GM12878 (cell line): Measurements from ENCODE around the gene SNED1. TPM values are rescaled to one million over a fixed set of nuclear protein-coding genes. Genes with fewer than 3 reads are reported as not detected.

Source experiments
- ATAC-seq: fragments of 200-7000 bp; cut with Tn5 transposase; 3 replicates; pipeline ENCODE4 v1.9.1; 2020; ENCODE audit warnings: mild to moderate bottlenecking, moderate library complexity
- BruUV-seq: library from RNA; stranded (reverse); fragments of 400-500 nt; replicated peaks from 2 replicates; lab custom pipeline; 2021; lab: Mats Ljungman, UMichigan
- CTCF ChIA-PET: fragments of 300-600 bp; sonication (Branson Sonifier 250); formaldehyde crosslinking; extraction: SDS; loops from one replicate; lab custom pipeline; 2021; ENCODE audit warnings: inconsistent platforms; lab: Yijun Ruan, JAX
- POLR2A ChIA-PET: fragments of 350-600 bp; formaldehyde crosslinking; extraction: SDS; loops from one replicate; lab custom pipeline; 2021; ENCODE audit warnings: inconsistent platforms; lab: Charles Lee
- RAD21 ChIA-PET: fragments of 300-600 bp; sonication (Branson Sonifier 250); formaldehyde crosslinking; loops from one replicate; lab custom pipeline; 2023; ENCODE audit warnings: antibody characterized with exemption; ENCODE audit not compliant: unreplicated experiment; lab: Charles Lee
- SMC1A ChIA-PET: fragments of 300-600 bp; sonication (Branson Sonifier 250); formaldehyde crosslinking; loops from one replicate; lab custom pipeline; 2023; ENCODE audit not compliant: unreplicated experiment, uncharacterized antibody; lab: Charles Lee
- DNase-seq: peaks from one replicate; pipeline ENCODE4 v3.0.0-alpha.2; 2011; ENCODE audit warnings: low read depth, low spot score
- FAIRE-seq: peaks from 3 replicates; lab custom pipeline; 2011; peaks lifted over from hg19 to GRCh38; lab: Jason Lieb, UNC
- H2AFZ ChIP-seq: 2 replicates; pipeline ENCODE4 v1.6.0; 2011; ENCODE audit warnings: low read depth, low read length, control low read depth; ENCODE audit not compliant: control insufficient read depth
- H3K27ac ChIP-seq: 2 replicates; pipeline ENCODE4 v1.5.1; 2011; ENCODE audit warnings: control low read depth; ENCODE audit not compliant: control insufficient read depth, insufficient read depth
- H3K27me3 ChIP-seq, 2 experiments: replicated peaks in 1 of 2; 2 replicates each; pipeline versions ENCODE4 v1.6.0 to v1.6.1; 2011; ENCODE audit warnings: low read length in 1 of 2; ENCODE audit not compliant: control insufficient read depth in 2 of 2, insufficient read depth in 2 of 2
- H3K36me3 ChIP-seq, 2 experiments: 2 replicates each; pipeline ENCODE4 v1.5.1; 2011; ENCODE audit warnings: low read length in 1 of 2; ENCODE audit not compliant: control insufficient read depth in 2 of 2, insufficient read depth in 2 of 2
- H3K4me1 ChIP-seq: 2 replicates; pipeline ENCODE4 v1.6.1; 2011; ENCODE audit warnings: mild to moderate bottlenecking, low read length, moderate library complexity, mixed read lengths; ENCODE audit not compliant: control insufficient read depth, insufficient read depth
- H3K4me2 ChIP-seq: 2 replicates; pipeline ENCODE4 v1.6.0; 2011; ENCODE audit warnings: control low read depth; ENCODE audit not compliant: control insufficient read depth, insufficient read depth
- H3K4me3 ChIP-seq: fragments of 200-600 bp; sonication (generic); 2 replicates; pipeline ENCODE4 v1.5.1; 2016
- H3K79me2 ChIP-seq: 2 replicates; pipeline ENCODE4 v1.6.0; 2011; ENCODE audit warnings: low read length; ENCODE audit not compliant: control insufficient read depth, insufficient read depth
- H3K9ac ChIP-seq: 2 replicates; pipeline ENCODE4 v1.8.0; 2011; ENCODE audit warnings: low read length, control low read depth, mixed read lengths; ENCODE audit not compliant: control insufficient read depth, insufficient read depth
- H3K9me3 ChIP-seq: replicated peaks from 3 replicates; pipeline ENCODE4 v1.5.1; 2011; ENCODE audit warnings: mild to moderate bottlenecking, low read length; ENCODE audit not compliant: control insufficient read depth, insufficient read depth
- H4K20me1 ChIP-seq: 2 replicates; pipeline ENCODE4 v1.6.0; 2011; ENCODE audit not compliant: control insufficient read depth, insufficient read depth
- BHLHE40 ChIP-seq, 2 experiments: fragments of 450-650 bp in 1 of 2; IDR thresholded peaks; 2 replicates each; pipeline ENCODE4 v1.6.1; 2011 to 2017; ENCODE audit warnings: low read depth in 2 of 2, borderline replicate concordance in 1 of 2, improper control_type of control experiment in 1 of 2, low read length in 1 of 2, mild to moderate bottlenecking in 1 of 2
- CBX5 ChIP-seq: sonication (generic); IDR thresholded peaks from 2 replicates; pipeline ENCODE4 v1.6.1; 2016; ENCODE audit warnings: low read depth, moderate library complexity, mild to moderate bottlenecking, inconsistent platforms
- MYC ChIP-seq: IDR thresholded peaks from 2 replicates; pipeline ENCODE4 v1.6.1; 2011; ENCODE audit warnings: mild to moderate bottlenecking, low read length, moderate library complexity, inconsistent platforms; ENCODE audit not compliant: insufficient read depth, insufficient replicate concordance, insufficient read length, severe bottlenecking
- RAD51 ChIP-seq: fragments of 450-650 bp; IDR thresholded peaks from 2 replicates; pipeline ENCODE4 v1.6.1; 2016; ENCODE audit warnings: moderate library complexity, mild to moderate bottlenecking, inconsistent platforms
- RBBP5 ChIP-seq: fragments of 200-600 bp; sonication (generic); conservative IDR thresholded peaks from 2 replicates; pipeline ENCODE4 v1.6.1; 2016
- SRF ChIP-seq, 2 experiments: IDR thresholded peaks; 2 replicates each; pipeline ENCODE4 v1.6.1; 2011; ENCODE audit warnings: low read depth in 2 of 2, low read length in 2 of 2, mild to moderate bottlenecking in 1 of 2, moderate library complexity in 1 of 2
- STAT3 ChIP-seq: IDR thresholded peaks from 2 replicates; pipeline ENCODE4 v1.6.1; 2011; ENCODE audit warnings: low read depth, low read length, improper control_type of control experiment
- WGBS: methylation state at CpG from one replicate; pipeline ENCODE4 v1.1.6; 2016; ENCODE audit warnings: low lambda C conversion rate; ENCODE audit not compliant: insufficient replicate concordance, insufficient coverage; ENCODE audit errors: missing lambda C conversion rate; 5-methylcytosine and 5-hydroxymethylcytosine counted together
- in situ Hi-C: fragments of 300-500 bp; cut with MboI; formaldehyde crosslinking; loops from 9 replicates; pipeline ENCODE4 v1.14.3; 2018; ENCODE audit warnings: mixed read lengths
- intact Hi-C: fragments of 100-400 bp; cut with micrococcal nuclease; formaldehyde crosslinking; loops from one replicate; pipeline ENCODE4 v1.14.2; 2022; ENCODE audit not compliant: unreplicated experiment
- polyA plus RNA-seq, 11 experiments: library from polyadenylated mRNA; depleted of rRNA in 4 of 11; unstranded in 6 of 11; stranded (reverse) in 5 of 11; fragments of >200 nt; fragmentation: Nextera tagmentation in 4 of 11; fragmentation: Illumina TruSeq in 1 of 11; extraction: Ambion mirVana in 4 of 11; extraction: Trizol in 1 of 11; gene quantifications; 1 replicate in 1 of 11; 2 replicates in 10 of 11; pipeline versions ENCODE4 v1.2.1 to v1.2.3, GENCODE V29; 2011 to 2016; ENCODE audit warnings: inconsistent platforms in 2 of 11, missing spikeins in 2 of 11, low read depth in 1 of 11
- total RNA-seq, 4 experiments: library from RNA; depleted of rRNA in 3 of 4; stranded (reverse); fragments of >200 nt in 3 of 4; fragmentation: Illumina TruSeq in 1 of 4; extraction: Trizol in 1 of 4; gene quantifications; 2 replicates each; pipeline versions ENCODE4 v1.2.1 to v1.2.3, GENCODE V29; 2013 to 2021
- TF ChIP-seq, protein P1 (sequence below): IDR thresholded peaks from 2 replicates; pipeline ENCODE4 v1.6.1; 2012; ENCODE audit warnings: low read depth, low read length, improper control_type of control experiment
- TF ChIP-seq, protein P2 (sequence below): IDR thresholded peaks from 2 replicates; pipeline ENCODE4 v1.6.1; 2011; ENCODE audit warnings: low read depth, mild to moderate bottlenecking, low read length, moderate library complexity, borderline replicate concordance; ENCODE audit errors: extremely low read depth

SNED1 gene
- total and polyA plus RNA-seq, 10 of the 15 experiments (the other 5 are each of a cell fraction or from before 2014, with no cell fraction given) = 0.05 to 8.4 (median 3.0) TPM

DNA sequence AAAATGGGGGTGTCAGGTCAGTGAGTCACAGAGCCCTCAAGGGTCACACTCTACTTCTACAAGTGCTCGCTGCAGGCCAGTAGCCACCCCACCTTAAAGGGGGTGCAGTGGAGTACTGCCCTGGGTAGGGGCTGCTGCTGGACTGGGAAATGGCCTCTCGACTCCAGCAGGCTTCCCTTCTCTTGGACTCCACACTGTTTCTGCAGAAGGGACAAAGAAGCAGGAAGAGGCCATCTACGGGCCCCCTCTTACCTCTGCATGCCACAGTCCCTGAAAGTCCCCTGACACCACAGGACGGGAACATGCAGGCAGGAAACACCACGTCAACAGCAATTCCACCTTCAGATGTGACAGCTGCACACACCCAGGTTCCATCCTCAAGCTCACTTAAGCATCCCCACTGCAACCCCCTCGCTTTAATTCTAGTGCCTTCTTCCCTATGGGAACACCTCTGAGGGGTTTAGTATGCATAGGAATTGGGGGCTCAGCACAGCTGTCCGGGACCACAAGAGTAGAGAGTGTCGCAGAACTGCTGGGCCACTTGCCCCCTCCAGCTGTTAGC is 22.3 kb downstream of the SNED1 start:
- POLR2A ChIA-PET = no interaction called here
- RAD21 ChIA-PET = no interaction called here
- WGBS = 23% methylated on average over 8 of the region's 8 CpGs
- Histone ChIP-seq H3K4me1 (no peaks in the 10 kb centered on the region), H3K9me3 (peaks cover 5% of the 10 kb centered on the region; the same call in 2 of the 3 replicates), H4K20me1 (no peaks in the 10 kb centered on the region), H3K4me2 (no peak overlapping the region), H3K79me2 (no peaks in the 10 kb centered on the region), H3K27me3 (no peaks in the 10 kb centered on the region; a peak in 2 of 4 replicates), H2AFZ (no peak overlapping the region), H3K4me3 (no peak overlapping the region), H3K9ac (no peak overlapping the region), H3K36me3 (no peaks in the 10 kb centered on the region), H3K27ac (no peak overlapping the region)
- DNase-seq = no peak
- FAIRE-seq = no peak
- no peak for ATAC-seq
- TF ChIP-seq, protein P1, sequence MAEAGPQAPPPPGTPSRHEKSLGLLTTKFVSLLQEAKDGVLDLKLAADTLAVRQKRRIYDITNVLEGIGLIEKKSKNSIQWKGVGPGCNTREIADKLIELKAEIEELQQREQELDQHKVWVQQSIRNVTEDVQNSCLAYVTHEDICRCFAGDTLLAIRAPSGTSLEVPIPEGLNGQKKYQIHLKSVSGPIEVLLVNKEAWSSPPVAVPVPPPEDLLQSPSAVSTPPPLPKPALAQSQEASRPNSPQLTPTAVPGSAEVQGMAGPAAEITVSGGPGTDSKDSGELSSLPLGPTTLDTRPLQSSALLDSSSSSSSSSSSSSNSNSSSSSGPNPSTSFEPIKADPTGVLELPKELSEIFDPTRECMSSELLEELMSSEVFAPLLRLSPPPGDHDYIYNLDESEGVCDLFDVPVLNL = no peak
- no peak for TF ChIP-seq SRF (IDR thresholded peaks at IDR 0.05; ENCODE audit: low read depth in 2 of 2, low read length in 2 of 2)
- TF ChIP-seq RAD51 = no peak
- no peak for TF ChIP-seq STAT3
- SMC1A ChIA-PET = no interaction called here
- BruUV-seq = no TSS peak
- CTCF ChIA-PET = no interaction called here
- in situ Hi-C loops (no loop called here), intact Hi-C loops (no loop called here)

DNA sequence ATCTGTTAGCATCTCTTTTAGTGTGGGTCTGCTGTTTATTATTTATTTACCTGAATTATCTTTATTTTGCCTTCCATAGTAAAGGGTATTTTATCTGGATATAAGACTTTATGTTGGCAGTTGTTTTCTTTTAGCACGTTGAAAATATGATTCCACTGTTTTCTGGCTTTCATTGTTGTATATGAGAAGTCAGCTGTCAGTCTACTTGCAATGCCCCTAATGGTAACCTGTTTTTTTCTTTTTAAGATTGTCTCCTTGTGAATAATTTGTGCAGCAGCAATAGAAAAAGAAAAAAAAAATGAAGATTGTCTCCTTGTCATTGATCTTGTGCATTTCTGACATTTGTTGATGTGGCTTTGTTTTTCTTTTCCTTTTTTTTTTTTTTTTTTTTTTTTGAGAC is 27.2 kb downstream of the SNED1 start:
- 92% methylated on average over 1 of the region's 1 CpG for WGBS
- ATAC-seq (no peak), DNase-seq (no peak), FAIRE-seq (no peak)
- Histone ChIP-seq H3K4me2 (no peak overlapping the region), H3K27me3 (no peaks in the 10 kb centered on the region; a peak in 2 of 4 replicates), H3K4me1 (peaks cover 3% of the 10 kb centered on the region), H3K27ac (no peak overlapping the region), H3K4me3 (no peak overlapping the region), H3K36me3 (no peaks in the 10 kb centered on the region), H3K9ac (no peak overlapping the region), H2AFZ (no peak overlapping the region), H3K9me3 (peaks cover 7% of the 10 kb centered on the region; the same call in 2 of the 3 replicates), H3K79me2 (no peaks in the 10 kb centered on the region), H4K20me1 (no peaks in the 10 kb centered on the region)
- ChIA-PET POLR2A (interaction anchor here (0.6 kb wide), 1 partner anchor 893 kb away, joined by 4 read pairs; no protein-coding TSS in a partner anchor), SMC1A (no interaction called here), CTCF (no interaction called here), RAD21 (no interaction called here)
- in situ Hi-C loops (no loop called here), intact Hi-C loops (no loop called here)
- TF ChIP-seq MYC = no peak
- no peak for TF ChIP-seq BHLHE40 (IDR thresholded peaks at IDR 0.05; ENCODE audit: borderline replicate concordance in 1 of 2, low read depth in 2 of 2, low read length in 1 of 2)
- TF ChIP-seq CBX5 = peak; percentile 92
- TF ChIP-seq, protein P2, sequence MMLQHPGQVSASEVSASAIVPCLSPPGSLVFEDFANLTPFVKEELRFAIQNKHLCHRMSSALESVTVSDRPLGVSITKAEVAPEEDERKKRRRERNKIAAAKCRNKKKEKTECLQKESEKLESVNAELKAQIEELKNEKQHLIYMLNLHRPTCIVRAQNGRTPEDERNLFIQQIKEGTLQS = no peak
- no peak for TF ChIP-seq RBBP5
- no TSS peak for BruUV-seq
